ENCODE measurements around the gene ZNF181. TPM values are rescaled to one million over a fixed set of nuclear protein-coding genes. Genes with fewer than 3 reads are reported as not detected.
"Not testable (repeated sequence)": the region's sequence is repeated elsewhere in the genome, so short reads cannot be mapped to it uniquely, and the experiment has no call there.

The ZNF181 gene
- total and polyA plus RNA-seq, 2 of the 8 experiments (the other 6 are each of a cell fraction or from before 2014, with no cell fraction given), result 2.8 to 7.5 TPM

DNA sequence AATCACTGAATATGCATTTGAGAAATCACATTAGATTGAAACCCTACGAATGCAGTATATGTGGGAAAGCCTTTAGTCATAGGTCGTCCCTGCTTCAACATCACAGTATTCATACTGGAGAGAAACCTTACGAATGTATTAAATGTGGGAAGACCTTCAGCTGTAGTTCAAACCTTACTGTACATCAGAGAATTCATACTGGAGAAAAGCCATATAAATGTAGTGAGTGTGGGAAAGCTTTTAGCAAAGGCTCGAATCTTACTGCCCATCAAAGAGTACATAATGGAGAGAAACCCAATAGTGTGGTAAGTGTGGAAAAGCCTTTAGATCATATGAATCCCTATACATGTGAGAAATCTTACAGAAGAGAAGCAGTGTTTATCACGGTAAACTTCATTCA, 48.8 kb upstream of the ZNF181 start:
- H3K79me1 ChIP-seq (ENCODE audit: low read depth, low read length); H2BK120ac ChIP-seq (replicated peaks; ENCODE audit: low read depth, low read length); H4K20me1 ChIP-seq (replicated peaks in 1 of 2; ENCODE audit: control insufficient read depth in 1 of 2, insufficient read depth in 2 of 2, low read length in 2 of 2); H2AFZ ChIP-seq (ENCODE audit: low read length); H3K27me3 ChIP-seq (replicated peaks in 1 of 4; ENCODE audit: control insufficient read depth in 3 of 4, extremely low read depth in 1 of 4, insufficient read depth in 3 of 4, low read length in 3 of 4); H2BK20ac ChIP-seq (ENCODE audit: low read length); H3K4me1 ChIP-seq (replicated peaks in 1 of 4; ENCODE audit: control insufficient read depth in 3 of 4, insufficient read depth in 4 of 4, low read length in 3 of 4); CTCF ChIA-PET (ENCODE audit: partially characterized antibody); H2AK5ac ChIP-seq (ENCODE audit: low read depth, low read length); H4K8ac ChIP-seq (ENCODE audit: extremely low read depth, insufficient read depth, low read length); H3K4me2 ChIP-seq (ENCODE audit: insufficient read depth in 1 of 2, low read depth in 2 of 2, low read length in 2 of 2); H3K18ac ChIP-seq (ENCODE audit: extremely low read depth, low read length); H3K4me3 ChIP-seq (ENCODE audit: extremely low read depth in 1 of 4, insufficient read depth in 2 of 4, low read depth in 3 of 4, low read length in 4 of 4); H2BK12ac ChIP-seq (ENCODE audit: low read depth, low read length); H3K23me2 ChIP-seq (ENCODE audit: low read depth, low read length); H3K14ac ChIP-seq (ENCODE audit: insufficient read length); DNase-seq (ENCODE audit: low read depth in 1 of 2, low spot score in 2 of 2); H3K23ac ChIP-seq (ENCODE audit: insufficient read length); H3K27ac ChIP-seq (ENCODE audit: low read depth, low read length); H2BK15ac ChIP-seq (ENCODE audit: low read length); H3K9ac ChIP-seq (replicated peaks in 1 of 4; ENCODE audit: extremely low read depth in 1 of 4, low read depth in 3 of 4, low read length in 3 of 4); H3K4ac ChIP-seq (replicated peaks; ENCODE audit: insufficient read length, low read depth, low read length); H4K5ac ChIP-seq (ENCODE audit: insufficient read length, low read depth, low read length); H2BK5ac ChIP-seq (ENCODE audit: low read depth, low read length); H3K56ac ChIP-seq (replicated peaks; ENCODE audit: insufficient read length, low read depth, low read length); H3K79me2 ChIP-seq (ENCODE audit: control insufficient read depth in 1 of 2, insufficient read depth in 2 of 2, low read length in 2 of 2); POLR2A ChIA-PET (ENCODE audit: partially characterized antibody); FAIRE-seq; H4K91ac ChIP-seq (replicated peaks; ENCODE audit: insufficient read length, low read length): not testable (repeated sequence)
- TF ChIP-seq ZNF274 (IDR thresholded peaks at IDR 0.05; ENCODE audit: borderline replicate concordance, extremely low read depth, low read length), result peak; percentile 49; the same call in 1 of the 2 replicates
- WGBS, 2 experiments (ENCODE audit: extremely low coverage in 1 of 2, insufficient coverage in 1 of 2, insufficient read length in 1 of 2, insufficient replicate concordance in 2 of 2, low coverage in 1 of 2, low lambda C conversion rate in 2 of 2, missing lambda C conversion rate in 1 of 2), result 92% methylated on average over 5 of the region's 5 CpGs; no CpG with 5 or more reads in 1 of the 2 experiments
- Histone ChIP-seq H3K36me3 (ENCODE audit: control insufficient read depth in 2 of 4, insufficient read depth in 4 of 4, low read length in 3 of 4) (peaks cover 3 to 48% (median 26%) of the 10 kb centered on the region in 4 experiments; a peak in 6 of 8 replicates), H3K9me3 (ENCODE audit: insufficient read depth in 2 of 2, low read depth in 1 of 2, low read length in 1 of 2) (peaks cover 36 to 38% of the 10 kb centered on the region in 2 experiments)
